ENCODE data around the gene RILPL1. TPM values are rescaled to one million over a fixed set of nuclear protein-coding genes. Genes with fewer than 3 reads are reported as not detected.

RILPL1 gene
- total and polyA plus RNA-seq, 9 of the 15 experiments (the other 6 are each of a cell fraction or from before 2014, with no cell fraction given): 0.25 to 10.6 (median 8.6) TPM

- peak; percentile 33 to 60 (median 38); a peak in 3 of 6 replicates for TF ChIP-seq CTCF (IDR thresholded peaks at IDR 0.05 in 2 of 3, conservative IDR thresholded peaks at IDR 0.05 in 1 of 3; ENCODE audit: insufficient read depth in 2 of 3, low read depth in 1 of 3, low read length in 3 of 3)
Measured at GRCh38 chr12:123468786-123469185, 64.7 kb downstream of the RILPL1 start (continued).

- no peak overlapping the region for H3K4me3 ChIP-seq
- intact Hi-C loops (cut with micrococcal nuclease): no loop called here
- in situ Hi-C loops (cut with MboI): no loop called here
- ATAC-seq: no peak
- H3K79me2 ChIP-seq (ENCODE audit: control insufficient read depth, insufficient read depth, low read length): peaks cover 39% of the 10 kb centered on the region
- no peaks in the 10 kb centered on the region for H3K9me3 ChIP-seq (replicated peaks; ENCODE audit: control insufficient read depth, insufficient read depth, low read depth, low read length)
- H3K9me1 ChIP-seq (ENCODE audit: control insufficient read depth, insufficient read depth, low read length): peaks cover 3% of the 10 kb centered on the region
- no TSS peak for BruUV-seq (replicated peaks)
- no peak for TF ChIP-seq STAT5B (CRISPR knock-in tag; IDR thresholded peaks at IDR 0.05)
- TF ChIP-seq MEIS2 (IDR thresholded peaks at IDR 0.05; ENCODE audit: partially characterized antibody): no peak
- TF ChIP-seq ZNF232 (CRISPR knock-in tag; IDR thresholded peaks at IDR 0.05): no peak
- no peak for TF ChIP-seq HDGF (IDR thresholded peaks at IDR 0.05)
- TF ChIP-seq POU5F1 (IDR thresholded peaks at IDR 0.05; ENCODE audit: borderline replicate concordance, low read depth, low read length, partially characterized antibody): no peak
- TF ChIP-seq ZNF778 (CRISPR knock-in tag; IDR thresholded peaks at IDR 0.05): no peak
- TF ChIP-seq ZNF444 (CRISPR knock-in tag; IDR thresholded peaks at IDR 0.05): no peak
- TF ChIP-seq RNF219 (CRISPR knock-in tag; IDR thresholded peaks at IDR 0.05): no peak
- TF ChIP-seq L3MBTL2 (IDR thresholded peaks at IDR 0.05): no peak
- TF ChIP-seq, protein P1, sequence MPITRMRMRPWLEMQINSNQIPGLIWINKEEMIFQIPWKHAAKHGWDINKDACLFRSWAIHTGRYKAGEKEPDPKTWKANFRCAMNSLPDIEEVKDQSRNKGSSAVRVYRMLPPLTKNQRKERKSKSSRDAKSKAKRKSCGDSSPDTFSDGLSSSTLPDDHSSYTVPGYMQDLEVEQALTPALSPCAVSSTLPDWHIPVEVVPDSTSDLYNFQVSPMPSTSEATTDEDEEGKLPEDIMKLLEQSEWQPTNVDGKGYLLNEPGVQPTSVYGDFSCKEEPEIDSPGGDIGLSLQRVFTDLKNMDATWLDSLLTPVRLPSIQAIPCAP (CRISPR knock-in tag; IDR thresholded peaks at IDR 0.05; ENCODE audit: borderline replicate concordance): no peak
- FAIRE-seq: no peak
- WGBS (ENCODE audit: insufficient coverage, low coverage, missing lambda C conversion rate): 87% methylated on average over 4 of the region's 4 CpGs
- POLR2A ChIA-PET: interaction anchor here (0.7 kb wide), 1 partner anchor 10 kb away, joined by 3 read pairs; no protein-coding TSS in a partner anchor
- no peaks in the 10 kb centered on the region for H3K27me3 ChIP-seq (ENCODE audit: control insufficient read depth in 2 of 2, insufficient read depth in 2 of 2, low read length in 2 of 2)
- CTCF ChIA-PET (ENCODE audit: low intra/inter-chr PET ratio): no interaction called here
- peak in 2 of 4 experiments; percentile 3 to 5 for DNase-seq (ENCODE audit: extremely low read depth in 1 of 4, low spot score in 3 of 4)
- H4K20me1 ChIP-seq (replicated peaks; ENCODE audit: control insufficient read depth, insufficient read depth, low read length): 0 out of 2 replicates have a peak, but pooled peaks cover 4% of the 10 kb centered on the region
- no peak overlapping the region for H3K4me2 ChIP-seq (ENCODE audit: insufficient read depth, low read length)
- no peak overlapping the region for H3K9ac ChIP-seq (ENCODE audit: insufficient read depth in 1 of 2, low read depth in 2 of 2, low read length in 2 of 2)
- H3K27ac ChIP-seq (ENCODE audit: extremely low read depth, low read depth, low read length): no peak overlapping the region
- H3K4me1 ChIP-seq (replicated peaks in 1 of 2; ENCODE audit: control insufficient read depth in 2 of 2, insufficient read depth in 2 of 2, low read length in 2 of 2): peaks cover 0 to 1% of the 10 kb centered on the region in 2 experiments; a peak in 3 of 5 replicates
- H3K36me3 ChIP-seq (ENCODE audit: control insufficient read depth, insufficient read depth, low read length): peaks cover 49% of the 10 kb centered on the region
- no peak overlapping the region for H2AFZ ChIP-seq (ENCODE audit: low read depth, low read length)
Measured at GRCh38 chr12:123465084-123465483, 68.4 kb downstream of the RILPL1 start.

Measured in K562 (cell line).